Upper lobe of left lung (tissue), 6 donors: ENCODE measurements around the gene NEDD4L. TPM values are rescaled to one million over a fixed set of nuclear protein-coding genes. Genes with fewer than 3 reads are reported as not detected.

Source experiments
- ATAC-seq, 2 donors: fragments of 200-7000 bp; cut with Tn5 transposase; one replicate each; pipeline ENCODE4 v1.9.1; 2022; ENCODE audit warnings: mild to moderate bottlenecking in 2 of 2, moderate library complexity in 2 of 2; ENCODE audit not compliant: low FRiP score in 2 of 2
- DNase-seq, 2 donors: peaks; one replicate each; pipeline ENCODE4 v3.0.0-alpha.2; 2019 to 2020
- H3K27ac ChIP-seq, 4 donors: fragments of 200-600 bp; sonication (generic); one replicate each; pipeline ENCODE4 v1.5.1; 2016 to 2019
- H3K27me3 ChIP-seq, 4 donors: fragments of 200-600 bp; sonication (generic); one replicate each; pipeline ENCODE4 v1.5.1; 2017 to 2019
- H3K36me3 ChIP-seq, 4 donors: fragments of 200-600 bp; sonication (generic); one replicate each; pipeline ENCODE4 v1.5.1; 2016 to 2019
- H3K4me1 ChIP-seq, 4 donors: fragments of 200-600 bp; sonication (generic); one replicate each; pipeline ENCODE4 v1.5.1; 2018 to 2019
- H3K4me3 ChIP-seq, 4 donors: fragments of 200-600 bp; sonication (generic); one replicate each; pipeline ENCODE4 v1.5.1; 2017 to 2019; ENCODE audit warnings: mild to moderate bottlenecking in 2 of 4, moderate library complexity in 1 of 4
- H3K9me3 ChIP-seq, 4 donors: fragments of 200-600 bp; sonication (generic); one replicate each; pipeline ENCODE4 v1.5.1; 2018 to 2019
- EP300 ChIP-seq, 4 donors: sonication (generic); formaldehyde crosslinking; IDR thresholded peaks; one replicate each; pipeline ENCODE4 v1.5.1; 2017; ENCODE audit warnings: antibody characterized with exemption in 4 of 4, control low read depth in 2 of 4
- POLR2A ChIP-seq, 4 donors: fragments of 450-650 bp; IDR thresholded peaks; one replicate each; pipeline ENCODE4 v1.5.1; 2016 to 2017; ENCODE audit warnings: antibody characterized with exemption in 4 of 4, mild to moderate bottlenecking in 2 of 4
- POLR2AphosphoS5 ChIP-seq, 2 donors: sonication (generic); formaldehyde crosslinking; IDR thresholded peaks; one replicate each; pipeline ENCODE4 v1.5.1; 2017; ENCODE audit warnings: antibody characterized with exemption in 2 of 2
- WGBS, 2 donors: methylation state at CpG; one replicate each; pipeline ENCODE4 v1.1.5; 2017 to 2018; 5-methylcytosine and 5-hydroxymethylcytosine counted together
- total RNA-seq, 6 donors: library from RNA; depleted of rRNA in 4 of 6; stranded (reverse); fragments of >200 nt in 4 of 6; gene quantifications; one replicate each; pipeline versions ENCODE4 v1.1.0 to v1.2.1, GENCODE V29; 2016 to 2021
- TF ChIP-seq, protein P1 (sequence below), 6 experiments: fragments of 450-650 bp in 4 of 6; fragments of 200-600 bp in 2 of 6; sonication (generic) in 2 of 6; IDR thresholded peaks; one replicate each; pipeline ENCODE4 v1.5.1; 2016 to 2019; ENCODE audit warnings: antibody characterized with exemption in 6 of 6
- donor health status: DM: no; HTN: no; CAD: no; lungs with moderate emphysema.
- donor health status: DM: no; HTN: yes; CAD: no; lungs with severe emphysema.

NEDD4L gene
- total RNA-seq, 6 donors from 2014 or later: 148 to 491 (median 300) TPM

GRCh38 chr18:58152891-58153290 lies 108.9 kb downstream of the NEDD4L start:
- DNase-seq (no peak), ATAC-seq (no peak)
- Histone ChIP-seq H3K27ac (no peak overlapping the region), H3K27me3 (no peaks in the 10 kb centered on the region), H3K4me1 (peaks cover 6 to 14% (median 13%) of the 10 kb centered on the region in 4 donors), H3K4me3 (no peak overlapping the region), H3K36me3 (no peaks in the 10 kb centered on the region), H3K9me3 (no peaks in the 10 kb centered on the region)
- no peak for TF ChIP-seq POLR2A (IDR thresholded peaks at IDR 0.05)
- TF ChIP-seq EP300 (IDR thresholded peaks at IDR 0.05): no peak
- TF ChIP-seq POLR2AphosphoS5 (IDR thresholded peaks at IDR 0.05): no peak
- TF ChIP-seq, protein P1, sequence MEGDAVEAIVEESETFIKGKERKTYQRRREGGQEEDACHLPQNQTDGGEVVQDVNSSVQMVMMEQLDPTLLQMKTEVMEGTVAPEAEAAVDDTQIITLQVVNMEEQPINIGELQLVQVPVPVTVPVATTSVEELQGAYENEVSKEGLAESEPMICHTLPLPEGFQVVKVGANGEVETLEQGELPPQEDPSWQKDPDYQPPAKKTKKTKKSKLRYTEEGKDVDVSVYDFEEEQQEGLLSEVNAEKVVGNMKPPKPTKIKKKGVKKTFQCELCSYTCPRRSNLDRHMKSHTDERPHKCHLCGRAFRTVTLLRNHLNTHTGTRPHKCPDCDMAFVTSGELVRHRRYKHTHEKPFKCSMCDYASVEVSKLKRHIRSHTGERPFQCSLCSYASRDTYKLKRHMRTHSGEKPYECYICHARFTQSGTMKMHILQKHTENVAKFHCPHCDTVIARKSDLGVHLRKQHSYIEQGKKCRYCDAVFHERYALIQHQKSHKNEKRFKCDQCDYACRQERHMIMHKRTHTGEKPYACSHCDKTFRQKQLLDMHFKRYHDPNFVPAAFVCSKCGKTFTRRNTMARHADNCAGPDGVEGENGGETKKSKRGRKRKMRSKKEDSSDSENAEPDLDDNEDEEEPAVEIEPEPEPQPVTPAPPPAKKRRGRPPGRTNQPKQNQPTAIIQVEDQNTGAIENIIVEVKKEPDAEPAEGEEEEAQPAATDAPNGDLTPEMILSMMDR (IDR thresholded peaks at IDR 0.05): no peak
- 87 to 100% methylated on average over 3 of the region's 3 CpGs for WGBS, 2 donors

DNA sequence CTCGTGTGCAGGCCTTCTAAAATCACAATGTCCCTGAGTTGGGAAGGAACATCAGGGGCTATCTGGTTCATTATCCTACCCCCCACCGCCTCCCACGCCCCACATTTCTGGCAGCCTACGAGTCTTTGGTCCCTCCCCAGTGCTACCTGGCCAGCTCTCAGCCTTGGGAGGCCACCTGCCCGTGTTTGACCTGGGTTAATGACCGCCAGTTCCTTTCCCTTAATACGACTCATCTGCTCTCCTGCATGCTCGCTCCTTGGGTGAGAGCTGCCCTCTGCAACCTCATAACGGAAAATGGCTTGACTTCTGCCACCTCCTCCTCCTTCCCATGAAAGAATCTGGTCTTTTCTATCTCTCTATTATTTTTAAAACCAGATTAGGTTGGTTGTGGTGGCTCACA lies 112.5 kb downstream of the NEDD4L start:
- Histone ChIP-seq H3K9me3 (no peaks in the 10 kb centered on the region), H3K27me3 (no peaks in the 10 kb centered on the region), H3K27ac (no peak overlapping the region), H3K4me3 (no peak overlapping the region), H3K36me3 (no peaks in the 10 kb centered on the region), H3K4me1 (peaks cover 0 to 12% (median 5%) of the 10 kb centered on the region in 4 donors)
- no peak for TF ChIP-seq EP300 (IDR thresholded peaks at IDR 0.05)
- TF ChIP-seq POLR2A (IDR thresholded peaks at IDR 0.05): no peak
- no peak for TF ChIP-seq POLR2AphosphoS5 (IDR thresholded peaks at IDR 0.05)
- TF ChIP-seq, protein P1 (IDR thresholded peaks at IDR 0.05): no peak
- ATAC-seq (no peak), DNase-seq (no peak)
- 78 to 93% methylated on average over 9 of the region's 9 CpGs for WGBS, 2 donors

DNA sequence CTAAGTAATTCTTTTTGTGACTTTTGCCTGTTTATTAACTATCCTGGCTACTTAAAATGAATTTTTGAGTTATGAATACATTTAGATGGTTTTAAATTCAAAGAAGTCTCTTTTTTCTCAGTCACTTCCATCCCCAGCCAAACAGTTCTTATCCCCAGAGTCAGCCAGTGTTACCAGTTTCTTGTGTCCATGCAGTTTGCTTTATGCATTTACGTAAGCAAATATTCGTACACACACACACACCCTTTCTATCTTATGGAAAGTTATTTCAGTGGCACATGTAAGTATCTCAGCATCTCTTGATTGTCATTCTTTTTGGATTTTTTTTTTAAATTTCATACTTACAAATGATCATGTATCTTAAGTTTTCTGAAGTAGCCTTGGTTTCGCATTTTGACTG lies 113.2 kb downstream of the NEDD4L start:
- no peak for ATAC-seq
- H3K27me3 ChIP-seq: no peaks in the 10 kb centered on the region

GRCh38 chr18:58158008-58158407 lies 114.0 kb downstream of the NEDD4L start:
- ATAC-seq (no peak), DNase-seq (no peak)
- Histone ChIP-seq H3K4me1 (peaks cover 5 to 14% (median 9%) of the 10 kb centered on the region in 4 donors), H3K36me3 (no peaks in the 10 kb centered on the region), H3K27ac (no peak overlapping the region), H3K27me3 (no peaks in the 10 kb centered on the region), H3K4me3 (no peak overlapping the region), H3K9me3 (no peaks in the 10 kb centered on the region)
- TF ChIP-seq POLR2AphosphoS5 (IDR thresholded peaks at IDR 0.05) (no peak), EP300 (IDR thresholded peaks at IDR 0.05) (no peak), POLR2A (IDR thresholded peaks at IDR 0.05) (no peak)
- TF ChIP-seq, protein P1 (IDR thresholded peaks at IDR 0.05): no peak
- 73 to 100% methylated on average over 1 of the region's 1 CpG for WGBS, 2 donors

More for the DNA sequence above, 113.2 kb downstream of the NEDD4L start:
- no peak for TF ChIP-seq EP300 (IDR thresholded peaks at IDR 0.05)
- TF ChIP-seq, protein P1 (IDR thresholded peaks at IDR 0.05): no peak
- no peak for TF ChIP-seq POLR2AphosphoS5 (IDR thresholded peaks at IDR 0.05)
- no peak for TF ChIP-seq POLR2A (IDR thresholded peaks at IDR 0.05)
- H3K36me3 ChIP-seq: no peaks in the 10 kb centered on the region
- H3K4me3 ChIP-seq: no peak overlapping the region
- peaks cover 5 to 13% (median 9%) of the 10 kb centered on the region in 4 donors for H3K4me1 ChIP-seq
- DNase-seq: no peak
- 90 to 93% methylated on average over 3 of the region's 3 CpGs for WGBS, 2 donors
- no peak overlapping the region for H3K27ac ChIP-seq
- no peaks in the 10 kb centered on the region for H3K9me3 ChIP-seq

- no peak for ATAC-seq
- H3K9me3 ChIP-seq: no peaks in the 10 kb centered on the region
- no peaks in the 10 kb centered on the region for H3K36me3 ChIP-seq
- TF ChIP-seq EP300 (IDR thresholded peaks at IDR 0.05) (no peak), POLR2A (IDR thresholded peaks at IDR 0.05) (no peak), POLR2AphosphoS5 (IDR thresholded peaks at IDR 0.05) (no peak)
- TF ChIP-seq, protein P1 (IDR thresholded peaks at IDR 0.05): no peak
- peaks cover 5 to 14% (median 11%) of the 10 kb centered on the region in 4 donors for H3K4me1 ChIP-seq
- H3K27ac ChIP-seq: no peak overlapping the region
- no peaks in the 10 kb centered on the region for H3K27me3 ChIP-seq
- H3K4me3 ChIP-seq: no peak overlapping the region
- no peak for DNase-seq
- 94 to 96% methylated on average over 5 of the region's 5 CpGs for WGBS, 2 donors
Measured at GRCh38 chr18:58158459-58158858, 114.4 kb downstream of the NEDD4L start.
